SH-SY5Y (cell line): Measurements from ENCODE around the gene GABRA1.

Experiments used
- GATA2 ChIP-seq: IDR thresholded peaks from 2 replicates; pipeline ENCODE4 v1.6.1; 2011; ENCODE audit warnings: mild to moderate bottlenecking, low read depth, low read length
- GATA3 ChIP-seq: IDR thresholded peaks from 2 replicates; pipeline ENCODE4 v1.6.1; 2011; ENCODE audit warnings: low read depth, mild to moderate bottlenecking, low read length, moderate library complexity

Gene GABRA1

GRCh38 chr5:161924270-161924669, 76.3 kb downstream of the GABRA1 start:
- no peak for TF ChIP-seq GATA3
- no peak for TF ChIP-seq GATA2

GRCh38 chr5:161925960-161926359, 78.0 kb downstream of the GABRA1 start:
- TF ChIP-seq GATA2 (no peak), GATA3 (no peak)

- TF ChIP-seq GATA3 = no peak
- TF ChIP-seq GATA2 = no peak
Measured at GRCh38 chr5:161934486-161934885, 86.6 kb downstream of the GABRA1 start.

- TF ChIP-seq GATA3 = no peak
- TF ChIP-seq GATA2 = no peak
Measured at GRCh38 chr5:161944974-161945373, 97.1 kb downstream of the GABRA1 start.

- no peak for TF ChIP-seq GATA3
- no peak for TF ChIP-seq GATA2
Measured at GRCh38 chr5:161946911-161947310, 99.0 kb downstream of the GABRA1 start.
